Globus pallidus (tissue), 1 donor: ENCODE results near the gene PHRF1.

Source experiments
- DNase-seq: peaks from one replicate; pipeline ENCODE4 v3.0.0-alpha.2; 2015; ENCODE audit warnings: low spot score

Gene PHRF1

DNA sequence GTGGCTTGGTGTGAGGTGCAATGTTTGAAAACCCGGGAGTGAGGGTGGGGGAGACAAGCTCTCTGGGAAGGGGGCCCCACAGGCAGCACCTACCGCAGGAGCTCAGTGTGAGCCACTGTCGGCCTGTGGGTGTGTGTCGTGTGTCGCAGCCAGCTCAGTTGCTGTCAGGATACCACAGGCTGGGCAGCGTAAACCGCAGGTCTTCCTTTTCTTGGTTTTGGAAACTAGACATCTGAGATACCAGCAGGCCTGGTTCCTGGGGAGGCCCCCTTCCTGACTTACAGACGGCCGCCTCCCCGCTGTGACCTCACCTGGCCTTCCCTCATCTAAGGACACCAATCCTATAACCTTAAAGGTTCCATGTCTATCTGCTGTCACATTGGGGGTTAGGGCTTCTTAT lies 20.1 kb downstream of the PHRF1 start:
- DNase-seq: no peak

DNA sequence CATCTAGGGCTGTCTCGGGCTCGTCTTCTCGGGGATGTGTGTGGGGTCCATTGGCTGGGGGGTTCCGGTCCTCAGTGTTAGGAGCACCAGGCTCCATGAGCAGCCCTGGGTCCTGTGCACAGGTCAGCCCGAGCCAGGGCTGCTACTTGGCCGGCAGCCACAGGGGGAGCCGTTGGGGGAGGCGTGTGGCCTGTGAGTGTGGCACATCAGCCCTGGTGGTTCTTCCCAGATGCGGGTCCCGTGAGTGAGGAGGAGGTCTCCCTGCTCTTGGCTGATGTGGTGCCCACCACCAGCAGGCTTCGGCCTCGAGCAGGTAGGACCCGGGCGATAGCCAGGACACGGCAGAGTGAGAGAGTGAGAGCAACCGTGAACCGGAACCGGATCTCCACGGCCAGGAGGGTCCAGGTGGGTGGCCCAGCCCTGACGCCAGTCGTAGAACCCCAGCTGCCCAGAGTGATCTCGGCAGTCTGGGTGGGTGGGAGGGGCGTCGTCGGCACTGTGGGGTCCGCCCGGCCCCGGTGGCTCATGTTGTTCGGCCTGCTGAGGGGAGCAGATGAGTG lies 21.0 kb downstream of the PHRF1 start:
- DNase-seq: no peak

- no peak for DNase-seq
Observed at GRCh38 chr11:598005-598680, 21.9 kb downstream of the PHRF1 start.

DNA sequence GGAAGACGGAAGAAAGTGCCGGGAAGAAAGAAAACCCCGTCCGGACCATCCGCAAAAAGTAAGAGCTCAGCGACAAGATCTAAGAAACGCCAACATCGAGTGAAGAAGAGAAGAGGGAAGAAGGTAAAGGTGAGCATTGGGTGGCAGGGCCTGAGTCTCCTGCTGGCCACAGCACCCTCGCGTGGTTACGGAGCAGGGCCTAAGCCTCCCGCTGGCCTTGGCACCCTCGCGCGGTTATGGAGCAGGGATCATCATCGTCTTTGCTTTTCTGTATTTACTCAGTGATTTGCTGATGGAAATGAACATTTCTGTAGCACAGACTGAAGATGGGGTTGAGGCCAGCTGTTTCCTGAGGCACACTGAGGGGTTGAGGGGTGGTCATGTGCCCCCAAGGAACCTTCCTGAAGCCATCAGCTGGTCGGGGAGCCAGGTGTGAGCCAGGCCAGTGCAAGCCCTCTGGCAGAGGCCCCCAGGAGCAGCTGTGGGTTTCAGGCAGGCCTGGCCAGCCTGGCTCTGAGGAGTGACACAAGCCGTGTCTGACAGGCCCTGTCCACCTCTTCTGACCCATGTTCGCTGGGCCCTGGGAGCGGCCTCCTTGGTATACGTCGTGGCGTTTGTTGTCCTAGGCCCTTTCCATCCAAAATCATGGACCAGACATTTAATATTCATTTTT lies 25.4 kb downstream of the PHRF1 start:
- DNase-seq: no peak

DNA sequence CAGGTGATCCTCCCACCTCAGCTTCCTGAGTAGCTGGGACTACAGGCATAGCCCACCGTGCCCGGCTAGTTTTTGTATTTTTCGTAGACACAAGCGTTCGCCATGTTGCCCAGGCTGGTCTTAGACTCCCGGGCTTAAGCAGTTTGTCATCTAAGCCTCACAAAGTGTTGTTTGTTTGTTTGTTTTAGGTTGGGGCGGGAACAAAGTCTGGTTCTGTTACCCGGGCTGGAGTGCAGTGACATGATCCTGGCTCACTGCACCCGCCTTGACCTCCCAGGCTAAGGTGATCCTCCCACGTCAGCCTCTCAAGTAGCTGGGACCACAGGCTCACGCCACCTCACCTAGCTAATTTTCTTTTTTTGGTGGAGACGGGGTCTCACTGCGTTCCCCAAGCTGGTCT lies 26.9 kb downstream of the PHRF1 start:
- no peak for DNase-seq

GRCh38 chr11:605286-606129 lies 29.2 kb downstream of the PHRF1 start:
- DNase-seq: no peak

GRCh38 chr11:606245-606644 lies 30.0 kb downstream of the PHRF1 start:
- no peak for DNase-seq

GRCh38 chr11:607020-607780 lies 30.9 kb downstream of the PHRF1 start:
- no peak for DNase-seq

DNA sequence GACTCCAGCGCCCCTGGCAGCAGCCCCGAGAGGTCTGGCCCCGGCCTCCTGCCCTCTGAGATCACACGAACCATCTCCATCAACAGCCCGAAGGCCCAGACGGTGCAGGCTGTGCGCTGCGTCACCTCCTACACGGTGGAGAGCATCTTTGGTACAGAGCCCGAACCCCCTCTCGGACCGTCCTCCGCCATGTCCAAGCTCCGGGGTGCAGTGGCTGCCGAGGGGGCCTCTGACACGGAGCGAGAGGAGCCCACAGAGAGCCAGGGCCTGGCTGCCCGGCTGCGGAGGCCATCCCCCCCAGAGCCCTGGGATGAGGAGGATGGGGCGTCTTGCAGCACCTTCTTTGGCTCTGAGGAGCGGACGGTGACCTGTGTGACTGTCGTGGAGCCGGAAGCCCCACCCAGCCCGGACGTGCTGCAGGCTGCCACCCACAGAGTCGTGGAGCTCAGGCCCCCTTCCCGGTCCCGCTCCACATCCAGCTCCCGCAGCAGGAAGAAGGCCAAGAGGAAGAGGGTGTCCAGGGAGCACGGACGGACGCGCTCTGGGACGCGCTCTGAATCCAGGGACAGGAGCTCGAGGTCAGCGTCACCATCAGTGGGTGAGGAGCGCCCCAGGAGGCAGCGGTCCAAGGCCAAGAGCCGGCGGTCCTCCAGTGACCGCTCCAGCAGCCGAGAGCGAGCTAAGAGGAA lies 31.8 kb downstream of the PHRF1 start:
- no peak for DNase-seq

DNA sequence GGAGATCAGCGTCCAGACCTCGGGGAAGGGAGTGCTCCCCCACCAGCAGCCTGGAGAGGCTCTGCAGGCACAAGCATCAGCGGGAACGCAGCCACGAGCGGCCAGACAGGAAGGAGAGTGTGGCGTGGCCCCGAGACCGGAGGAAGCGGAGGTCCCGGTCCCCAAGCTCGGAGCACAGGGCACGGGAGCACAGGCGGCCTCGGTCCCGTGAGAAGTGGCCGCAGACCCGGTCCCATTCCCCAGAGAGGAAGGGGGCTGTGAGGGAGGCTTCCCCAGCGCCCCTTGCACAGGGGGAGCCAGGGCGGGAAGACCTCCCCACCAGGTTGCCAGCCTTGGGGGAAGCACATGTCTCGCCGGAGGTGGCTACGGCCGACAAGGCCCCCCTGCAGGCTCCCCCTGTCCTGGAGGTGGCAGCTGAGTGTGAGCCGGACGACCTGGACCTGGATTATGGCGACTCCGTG lies 32.6 kb downstream of the PHRF1 start:
- DNase-seq: no peak

DNA sequence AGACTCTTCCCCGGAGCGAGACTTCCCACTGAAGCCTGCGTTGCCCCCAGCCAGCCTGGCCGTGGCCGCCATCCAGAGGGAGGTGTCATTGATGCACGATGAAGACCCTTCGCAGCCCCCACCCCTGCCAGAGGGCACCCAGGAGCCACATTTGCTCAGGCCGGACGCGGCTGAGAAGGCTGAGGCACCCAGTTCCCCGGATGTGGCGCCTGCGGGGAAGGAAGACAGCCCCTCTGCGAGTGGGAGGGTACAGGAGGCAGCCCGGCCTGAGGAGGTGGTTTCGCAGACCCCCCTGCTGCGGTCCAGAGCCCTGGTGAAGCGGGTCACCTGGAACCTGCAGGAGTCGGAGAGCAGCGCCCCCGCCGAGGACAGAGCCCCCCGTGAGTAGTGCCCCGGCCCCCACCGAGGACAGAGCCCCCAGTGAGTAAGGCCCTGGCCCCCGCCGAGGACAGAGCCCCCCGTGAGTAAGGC lies 33.1 kb downstream of the PHRF1 start:
- DNase-seq: no peak

- no peak for DNase-seq
Observed at GRCh38 chr11:610146-610801, 34.0 kb downstream of the PHRF1 start.

GRCh38 chr11:611001-611996 lies 35.0 kb downstream of the PHRF1 start:
- DNase-seq: no peak

- DNase-seq: no peak
Observed at GRCh38 chr11:612201-612960, 36.1 kb downstream of the PHRF1 start.

- no peak for DNase-seq
Observed at GRCh38 chr11:612961-613300, 36.7 kb downstream of the PHRF1 start.

DNA sequence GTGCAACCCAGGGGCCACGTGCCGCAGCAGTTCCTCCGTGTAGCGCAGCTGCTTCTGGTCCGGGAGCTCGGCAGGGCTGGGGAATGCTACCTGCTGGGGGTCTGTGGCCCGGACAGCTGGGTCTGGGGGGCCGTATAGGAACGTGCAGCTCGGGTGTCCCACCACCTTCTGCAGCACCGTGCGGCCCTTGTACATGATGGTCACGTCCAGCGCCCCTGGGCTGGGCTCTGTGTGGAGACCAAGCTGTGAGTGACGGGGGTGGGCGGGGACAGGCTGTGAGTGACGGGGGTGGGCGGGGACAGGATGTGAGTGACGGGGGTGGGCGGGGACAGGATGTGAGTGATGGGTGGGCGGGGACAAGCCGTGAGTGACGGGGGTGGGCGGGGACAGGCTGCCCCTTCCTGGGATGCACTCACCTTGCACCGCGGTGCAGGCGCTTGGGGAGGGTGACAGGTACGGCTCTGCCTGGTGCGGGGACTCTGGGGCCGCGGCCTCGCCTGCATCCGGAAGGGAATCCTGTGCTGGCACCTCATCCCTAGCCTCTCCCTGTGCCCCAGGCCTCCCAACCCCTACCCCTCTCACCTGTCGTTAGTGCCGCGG lies 37.2 kb downstream of the PHRF1 start:
- no peak for DNase-seq

DNA sequence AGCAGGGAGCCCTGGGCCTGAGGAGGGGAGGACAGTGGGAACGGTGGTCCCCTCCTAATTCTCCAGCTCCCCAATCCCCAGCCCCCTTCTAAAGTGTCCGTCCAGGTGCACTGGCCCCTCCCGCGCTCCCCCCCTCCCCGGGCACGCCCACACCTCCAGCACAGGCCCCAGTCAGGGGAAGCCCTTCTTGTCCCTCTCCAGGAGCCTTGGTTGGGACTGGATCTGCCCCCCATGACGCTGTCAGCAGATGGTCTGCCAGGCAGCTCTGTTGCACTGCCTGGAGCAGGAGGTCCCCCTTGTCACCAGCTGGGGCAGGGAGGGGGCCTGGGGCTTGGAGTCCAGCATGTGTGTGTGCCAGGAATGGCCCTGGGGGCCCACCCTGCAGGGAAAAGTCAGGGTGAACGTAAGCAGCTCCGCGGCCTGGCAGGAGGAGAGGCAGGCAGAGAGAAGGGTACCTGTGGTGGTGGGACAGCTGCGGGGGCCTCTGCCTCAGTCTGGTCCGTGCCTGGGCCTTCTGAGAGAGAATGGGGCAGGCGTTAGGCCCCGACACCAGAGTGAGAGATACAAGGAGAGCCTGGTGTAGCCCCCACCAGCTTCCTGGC lies 37.9 kb downstream of the PHRF1 start:
- no peak for DNase-seq
